Uterus (tissue), 2 donors: ENCODE data around the gene RUNX1.

Experiments
- POLR2A ChIP-seq, 2 donors: fragments of 450-650 bp; IDR thresholded peaks; one replicate each; pipeline ENCODE4 v1.6.1; 2016; ENCODE audit warnings: antibody characterized with exemption in 2 of 2, mild to moderate bottlenecking in 1 of 2, moderate library complexity in 1 of 2
- TF ChIP-seq, protein P1 (sequence below), 4 experiments: fragments of 200-600 bp in 2 of 4; fragments of 450-650 bp in 2 of 4; sonication (generic) in 2 of 4; IDR thresholded peaks; one replicate each; pipeline ENCODE4 v1.5.1; 2016 to 2019; ENCODE audit warnings: antibody characterized with exemption in 4 of 4, mild to moderate bottlenecking in 2 of 4, moderate library complexity in 1 of 4

GRCh38 chr21:34811368-34811767 is 237.7 kb downstream of the RUNX1 start:
- TF ChIP-seq POLR2A (IDR thresholded peaks at IDR 0.05), result no peak
- TF ChIP-seq, protein P1, sequence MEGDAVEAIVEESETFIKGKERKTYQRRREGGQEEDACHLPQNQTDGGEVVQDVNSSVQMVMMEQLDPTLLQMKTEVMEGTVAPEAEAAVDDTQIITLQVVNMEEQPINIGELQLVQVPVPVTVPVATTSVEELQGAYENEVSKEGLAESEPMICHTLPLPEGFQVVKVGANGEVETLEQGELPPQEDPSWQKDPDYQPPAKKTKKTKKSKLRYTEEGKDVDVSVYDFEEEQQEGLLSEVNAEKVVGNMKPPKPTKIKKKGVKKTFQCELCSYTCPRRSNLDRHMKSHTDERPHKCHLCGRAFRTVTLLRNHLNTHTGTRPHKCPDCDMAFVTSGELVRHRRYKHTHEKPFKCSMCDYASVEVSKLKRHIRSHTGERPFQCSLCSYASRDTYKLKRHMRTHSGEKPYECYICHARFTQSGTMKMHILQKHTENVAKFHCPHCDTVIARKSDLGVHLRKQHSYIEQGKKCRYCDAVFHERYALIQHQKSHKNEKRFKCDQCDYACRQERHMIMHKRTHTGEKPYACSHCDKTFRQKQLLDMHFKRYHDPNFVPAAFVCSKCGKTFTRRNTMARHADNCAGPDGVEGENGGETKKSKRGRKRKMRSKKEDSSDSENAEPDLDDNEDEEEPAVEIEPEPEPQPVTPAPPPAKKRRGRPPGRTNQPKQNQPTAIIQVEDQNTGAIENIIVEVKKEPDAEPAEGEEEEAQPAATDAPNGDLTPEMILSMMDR (IDR thresholded peaks at IDR 0.05), result no peak
